Fibroblast of upper back skin (primary cell): ENCODE results near the gene OR10A4.
A peak's percentile ranks its signal among the peaks of the same experiment; 100 is the strongest.
"Not testable (repeated sequence)": the region's sequence is repeated elsewhere in the genome, so short reads cannot be mapped to it uniquely, and the experiment has no call there.

ENCODE experiments used
- DNase-seq: peaks from one replicate; pipeline ENCODE4 v3.0.0-alpha.2; 2013

OR10A4 gene

GRCh38 chr11:6876325-6876724 is at the start of gene OR10A4:
Gene OR10A4 (plus strand): TSS chr11:6876625. CDS start chr11:6876648, 23 bp downstream.
- no peak for DNase-seq

GRCh38 chr11:6828103-6828502 is 48.3 kb upstream of the OR10A4 start:
- no peak for DNase-seq

- no peak for DNase-seq
Observed at GRCh38 chr11:6833356-6833755, 43.1 kb upstream of the OR10A4 start.

GRCh38 chr11:6834021-6834420 is 42.4 kb upstream of the OR10A4 start:
- no peak for DNase-seq

- DNase-seq, result no peak
Observed at GRCh38 chr11:6841694-6842093, 34.7 kb upstream of the OR10A4 start.

GRCh38 chr11:6843670-6844069 is 32.8 kb upstream of the OR10A4 start:
- DNase-seq, result no peak

GRCh38 chr11:6844356-6844755 is 32.1 kb upstream of the OR10A4 start:
- DNase-seq, result no peak

- no peak for DNase-seq
Observed at GRCh38 chr11:6845383-6845782, 31.0 kb upstream of the OR10A4 start, which contains the start of gene OR10A5. Gene OR10A5 (plus strand): TSS chr11:6845683. CDS start chr11:6845683, 0 bp downstream.

- DNase-seq, result no peak
Observed at GRCh38 chr11:6850526-6850925, 25.9 kb upstream of the OR10A4 start.

GRCh38 chr11:6854801-6855200 is 21.6 kb upstream of the OR10A4 start:
- DNase-seq, result not testable (repeated sequence)

GRCh38 chr11:6855971-6856541 is 20.4 kb upstream of the OR10A4 start:
- DNase-seq, result peak; percentile 38

- peak; percentile 8 for DNase-seq
Observed at GRCh38 chr11:6856871-6857270, 19.6 kb upstream of the OR10A4 start.

GRCh38 chr11:6862961-6863360 is 13.5 kb upstream of the OR10A4 start, which contains the start of gene OR10A2:
Gene OR10A2 (plus strand): TSS chr11:6863057. CDS start chr11:6869755, 6,698 bp downstream.
- DNase-seq, result peak; percentile 5

GRCh38 chr11:6864438-6864837 is 12.0 kb upstream of the OR10A4 start:
- DNase-seq, result peak; percentile 22

GRCh38 chr11:6871278-6871677 is 5.1 kb upstream of the OR10A4 start:
- no peak for DNase-seq

- DNase-seq, result no peak
Observed at GRCh38 chr11:6875761-6876160, 664 bp upstream of the OR10A4 start.

GRCh38 chr11:6876914-6877313 is 489 bp downstream of the OR10A4 start:
- DNase-seq, result no peak

- no peak for DNase-seq
Observed at GRCh38 chr11:6882751-6883150, 6.3 kb downstream of the OR10A4 start.

GRCh38 chr11:6887711-6888110 is 11.3 kb downstream of the OR10A4 start:
- DNase-seq, result not testable (repeated sequence)

- no peak for DNase-seq
Observed at GRCh38 chr11:6888830-6889229, 12.4 kb downstream of the OR10A4 start.

- DNase-seq, result no peak
Observed at GRCh38 chr11:6889835-6890234, 13.4 kb downstream of the OR10A4 start.

- no peak for DNase-seq
Observed at GRCh38 chr11:6892400-6892799, 16.0 kb downstream of the OR10A4 start, which contains the start of gene OR2D2. Gene OR2D2 (minus strand): TSS chr11:6892500. CDS start chr11:6892500, 0 bp downstream.

GRCh38 chr11:6894097-6894496 is 17.7 kb downstream of the OR10A4 start:
- DNase-seq, result no peak

- no peak for DNase-seq
Observed at GRCh38 chr11:6895010-6895409, 18.6 kb downstream of the OR10A4 start.

- DNase-seq, result no peak
Observed at GRCh38 chr11:6898911-6899310, 22.5 kb downstream of the OR10A4 start.
